AG04449 (cell line): Measurements from ENCODE around the gene ZNF224.

Experiments
- CTCF ChIA-PET: fragments of 350-600 bp; formaldehyde crosslinking; extraction: SDS; loops from one replicate; lab custom pipeline; 2021; ENCODE audit warnings: antibody characterized with exemption; lab: Yijun Ruan, JAX
- POLR2A ChIA-PET: fragments of 400-600, 350-600 bp; formaldehyde crosslinking; extraction: SDS; loops from one replicate; lab custom pipeline; 2020; ENCODE audit warnings: antibody characterized with exemption, inconsistent platforms; lab: Yijun Ruan, JAX
- DNase-seq: peaks from one replicate; pipeline ENCODE4 v3.0.0-alpha.2; 2010; ENCODE audit warnings: low read depth, low spot score
- H3K4me3 ChIP-seq: 2 replicates; pipeline ENCODE4 v1.5.1; 2011; ENCODE audit warnings: low read depth, mild to moderate bottlenecking, control low read depth, low read length
- CTCF ChIP-seq: IDR thresholded peaks from one replicate; pipeline ENCODE4 v1.5.1; 2011; ENCODE audit warnings: mild to moderate bottlenecking, moderate library complexity, low read length, control low read depth, inconsistent platforms; ENCODE audit not compliant: insufficient read depth; ENCODE audit errors: missing control alignments

ZNF224 gene

GRCh38 chr19:44151491-44151890, 57.3 kb downstream of the ZNF224 start:
- ChIA-PET POLR2A (no interaction called here), CTCF (no interaction called here)
- no peak for DNase-seq
- H3K4me3 ChIP-seq, result no peak overlapping the region
- no peak for TF ChIP-seq CTCF

GRCh38 chr19:44156475-44156874, 62.3 kb downstream of the ZNF224 start:
- TF ChIP-seq CTCF, result no peak
- CTCF ChIA-PET, result no interaction called here
- H3K4me3 ChIP-seq, result no peak overlapping the region
- POLR2A ChIA-PET, result no interaction called here
- no peak for DNase-seq
